MM.1S (cell line): ENCODE measurements around the gene PPP1R13B.

Experiments used
- DNase-seq: peaks from one replicate; pipeline ENCODE4 v3.0.0-alpha.2; 2015
- H2AFZ ChIP-seq: fragments of 300-600 bp; sonication (generic); 2 replicates; pipeline ENCODE4 v1.6.0; 2016; ENCODE audit warnings: antibody characterized with exemption, low read length
- H3F3A ChIP-seq: fragments of 300-600 bp; sonication (generic); 2 replicates; pipeline ENCODE4 v1.6.1; 2016; ENCODE audit warnings: mild to moderate bottlenecking, antibody characterized with exemption, low read length, moderate library complexity, mixed read lengths; ENCODE audit not compliant: insufficient read depth
- H3K27ac ChIP-seq: fragments of 300-600 bp; sonication (generic); 2 replicates; pipeline ENCODE4 v1.5.1; 2016; ENCODE audit warnings: mild to moderate bottlenecking, low read length
- H3K27me3 ChIP-seq: fragments of 300-600 bp; sonication (generic); replicated peaks from 2 replicates; pipeline ENCODE4 v1.6.0; 2016; ENCODE audit warnings: low read length; ENCODE audit not compliant: insufficient read depth
- H3K36me3 ChIP-seq: fragments of 300-600 bp; sonication (generic); replicated peaks from 2 replicates; pipeline ENCODE4 v1.6.1; 2016; ENCODE audit warnings: mild to moderate bottlenecking, low read length, mixed read lengths; ENCODE audit not compliant: insufficient read depth
- H3K4me1 ChIP-seq: fragments of 300-600 bp; sonication (generic); 2 replicates; pipeline ENCODE4 v1.6.1; 2016; ENCODE audit warnings: low read length, mixed read lengths
- H3K4me2 ChIP-seq: fragments of 300-600 bp; sonication (generic); 2 replicates; pipeline ENCODE4 v1.6.0; 2016; ENCODE audit warnings: low read depth, low read length
- H3K4me3 ChIP-seq: fragments of 300-600 bp; sonication (generic); 2 replicates; pipeline ENCODE4 v1.5.1; 2016; ENCODE audit warnings: low read length, mixed read lengths
- H3K79me2 ChIP-seq: fragments of 300-600 bp; sonication (generic); 2 replicates; pipeline ENCODE4 v1.6.1; 2016; ENCODE audit warnings: mixed run types, low read length, mixed read lengths
- H3K9ac ChIP-seq: fragments of 300-600 bp; sonication (generic); 2 replicates; pipeline ENCODE4 v1.6.1; 2016; ENCODE audit warnings: low read length, mixed read lengths
- H3K9me2 ChIP-seq: fragments of 300-600 bp; sonication (generic); replicated peaks from 2 replicates; pipeline ENCODE4 v1.6.1; 2016; ENCODE audit warnings: mild to moderate bottlenecking, low read length, mixed read lengths; ENCODE audit not compliant: insufficient read depth
- H3K9me3 ChIP-seq: fragments of 300-600 bp; sonication (generic); replicated peaks from 2 replicates; pipeline ENCODE4 v1.6.1; 2016; ENCODE audit warnings: mild to moderate bottlenecking, low read length, mixed read lengths; ENCODE audit not compliant: insufficient read depth
- H4K20me1 ChIP-seq: fragments of 300-600 bp; sonication (generic); 2 replicates; pipeline ENCODE4 v1.6.1; 2016; ENCODE audit warnings: mild to moderate bottlenecking, low read length, moderate library complexity, mixed read lengths; ENCODE audit not compliant: insufficient read depth
- EZH2 ChIP-seq: fragments of 300-600 bp; sonication (generic); optimal IDR thresholded peaks from 2 replicates; pipeline ENCODE3; 2017; ENCODE audit warnings: low read depth, mild to moderate bottlenecking, antibody characterized with exemption, low read length, mixed read lengths
- EZH2phosphoT487 ChIP-seq: fragments of 300-600 bp; sonication (generic); IDR thresholded peaks from 2 replicates; pipeline ENCODE4 v1.6.1; 2018; ENCODE audit warnings: antibody characterized with exemption, low read length
- TF ChIP-seq, protein P1 (sequence below): fragments of 300-600 bp; sonication (generic); IDR thresholded peaks from 2 replicates; pipeline ENCODE4 v1.5.1; 2016; ENCODE audit warnings: antibody characterized with exemption, low read length, mixed read lengths

The PPP1R13B gene

DNA sequence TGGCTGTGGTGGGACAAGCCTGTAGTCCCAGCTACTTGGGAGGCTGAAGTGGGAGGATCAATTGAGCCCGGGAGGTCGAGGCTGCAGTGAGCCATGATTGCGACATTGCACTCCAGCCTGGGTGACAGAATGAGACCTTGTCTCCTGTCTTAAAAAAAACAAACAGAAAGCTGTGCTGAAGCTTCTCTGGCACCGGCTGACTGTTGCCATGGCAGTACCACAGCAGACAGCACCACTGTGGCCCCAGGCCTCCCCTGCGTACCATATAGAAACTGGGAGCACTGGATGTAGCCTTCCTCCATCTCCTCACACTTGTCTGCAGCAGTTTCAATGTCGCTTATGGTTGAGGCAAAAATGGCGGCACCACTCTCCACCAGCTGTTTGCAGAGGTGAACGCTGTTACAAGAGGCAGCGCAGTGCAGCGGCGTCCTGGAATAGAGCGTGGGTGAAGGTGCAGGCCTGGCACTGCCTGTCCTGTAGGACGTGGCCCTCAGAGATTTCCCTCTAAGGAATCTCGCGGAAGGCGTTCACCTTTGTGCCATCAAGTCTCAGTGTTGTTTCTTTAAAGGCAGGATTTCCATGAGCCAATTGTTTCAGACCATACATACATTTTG is 109.8 kb downstream of the PPP1R13B start:
- no peaks in the 10 kb centered on the region for H3K79me2 ChIP-seq
- no peaks in the 10 kb centered on the region for H3K9me2 ChIP-seq
- DNase-seq, result no peak
- H3K4me3 ChIP-seq, result no peak overlapping the region
- H3K9me3 ChIP-seq, result no peaks in the 10 kb centered on the region
- no peak overlapping the region for H2AFZ ChIP-seq
- TF ChIP-seq EZH2 (no peak), EZH2phosphoT487 (no peak)
- TF ChIP-seq, protein P1, sequence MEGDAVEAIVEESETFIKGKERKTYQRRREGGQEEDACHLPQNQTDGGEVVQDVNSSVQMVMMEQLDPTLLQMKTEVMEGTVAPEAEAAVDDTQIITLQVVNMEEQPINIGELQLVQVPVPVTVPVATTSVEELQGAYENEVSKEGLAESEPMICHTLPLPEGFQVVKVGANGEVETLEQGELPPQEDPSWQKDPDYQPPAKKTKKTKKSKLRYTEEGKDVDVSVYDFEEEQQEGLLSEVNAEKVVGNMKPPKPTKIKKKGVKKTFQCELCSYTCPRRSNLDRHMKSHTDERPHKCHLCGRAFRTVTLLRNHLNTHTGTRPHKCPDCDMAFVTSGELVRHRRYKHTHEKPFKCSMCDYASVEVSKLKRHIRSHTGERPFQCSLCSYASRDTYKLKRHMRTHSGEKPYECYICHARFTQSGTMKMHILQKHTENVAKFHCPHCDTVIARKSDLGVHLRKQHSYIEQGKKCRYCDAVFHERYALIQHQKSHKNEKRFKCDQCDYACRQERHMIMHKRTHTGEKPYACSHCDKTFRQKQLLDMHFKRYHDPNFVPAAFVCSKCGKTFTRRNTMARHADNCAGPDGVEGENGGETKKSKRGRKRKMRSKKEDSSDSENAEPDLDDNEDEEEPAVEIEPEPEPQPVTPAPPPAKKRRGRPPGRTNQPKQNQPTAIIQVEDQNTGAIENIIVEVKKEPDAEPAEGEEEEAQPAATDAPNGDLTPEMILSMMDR, result no peak
- H3K4me2 ChIP-seq, result no peak overlapping the region
- H3K36me3 ChIP-seq, result no peaks in the 10 kb centered on the region
- no peaks in the 10 kb centered on the region for H4K20me1 ChIP-seq
- no peaks in the 10 kb centered on the region for H3K27me3 ChIP-seq
- no peak overlapping the region for H3K27ac ChIP-seq
- no peaks in the 10 kb centered on the region for H3F3A ChIP-seq
- no peaks in the 10 kb centered on the region for H3K4me1 ChIP-seq
- H3K9ac ChIP-seq, result no peak overlapping the region

- Histone ChIP-seq H4K20me1 (no peaks in the 10 kb centered on the region), H3K27me3 (no peaks in the 10 kb centered on the region), H2AFZ (no peak overlapping the region), H3K27ac (no peak overlapping the region), H3K4me2 (no peak overlapping the region), H3F3A (no peaks in the 10 kb centered on the region), H3K9me3 (no peaks in the 10 kb centered on the region), H3K79me2 (no peaks in the 10 kb centered on the region), H3K36me3 (no peaks in the 10 kb centered on the region), H3K4me3 (no peak overlapping the region), H3K9ac (no peak overlapping the region), H3K4me1 (no peaks in the 10 kb centered on the region), H3K9me2 (no peaks in the 10 kb centered on the region)
- no peak for DNase-seq
- TF ChIP-seq EZH2phosphoT487 (no peak), EZH2 (no peak)
- TF ChIP-seq, protein P1, result no peak
Measured at GRCh38 chr14:103736546-103737431, 110.6 kb downstream of the PPP1R13B start.

DNA sequence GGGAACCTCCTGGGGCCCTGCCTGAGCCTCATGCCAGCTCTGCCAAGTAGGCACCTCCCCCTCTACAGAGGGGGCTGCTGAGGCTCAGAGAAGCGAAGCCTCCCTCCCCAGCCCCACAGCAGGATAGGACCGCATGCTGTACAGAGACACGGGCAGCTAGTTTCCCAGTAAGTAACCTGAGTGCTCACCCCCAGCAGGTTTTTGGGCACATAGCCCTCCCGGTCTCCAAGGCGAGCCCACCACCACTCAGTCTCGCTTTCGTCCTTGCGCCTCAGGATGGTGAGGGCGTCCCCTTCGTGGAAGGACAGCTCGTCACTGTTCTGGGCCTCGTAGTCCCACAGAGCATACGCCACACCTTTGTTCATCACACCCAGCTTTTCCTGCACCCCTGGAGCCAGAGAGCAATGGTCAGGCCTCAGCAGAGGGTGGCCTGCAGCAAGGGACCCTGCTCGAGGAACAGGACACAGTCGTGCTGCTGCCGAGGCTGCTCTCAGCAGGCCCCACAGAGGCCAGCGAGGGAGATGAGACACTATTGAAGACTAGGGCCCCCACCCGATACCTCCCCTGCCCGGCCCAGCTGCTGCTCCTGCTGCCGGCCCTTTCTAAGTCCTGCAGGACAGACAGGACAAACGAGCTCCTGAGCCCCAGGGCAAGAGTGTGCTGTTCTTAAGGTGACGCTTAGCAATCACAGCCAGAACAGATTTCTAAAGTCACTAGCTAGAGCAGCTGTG is 111.4 kb downstream of the PPP1R13B start:
- Histone ChIP-seq H3K4me1 (no peaks in the 10 kb centered on the region), H3K4me3 (no peak overlapping the region), H3K9me2 (no peaks in the 10 kb centered on the region), H4K20me1 (no peaks in the 10 kb centered on the region), H3F3A (no peaks in the 10 kb centered on the region), H3K27ac (no peak overlapping the region), H3K36me3 (no peaks in the 10 kb centered on the region), H3K9me3 (no peaks in the 10 kb centered on the region), H3K4me2 (no peak overlapping the region), H3K27me3 (no peaks in the 10 kb centered on the region), H3K9ac (no peak overlapping the region), H3K79me2 (no peaks in the 10 kb centered on the region), H2AFZ (no peak overlapping the region)
- TF ChIP-seq, protein P1, result no peak
- TF ChIP-seq EZH2phosphoT487 (no peak), EZH2 (no peak)
- DNase-seq, result no peak
